Thymus (tissue), 11 donors: ENCODE measurements around the gene GLI2. TPM values are rescaled to one million over a fixed set of nuclear protein-coding genes. Genes with fewer than 3 reads are reported as not detected.

Source experiments
- DNase-seq, 9 donors: peaks; one replicate each; pipeline ENCODE4 v3.0.0-alpha.2; 2013; ENCODE audit warnings: low spot score in 9 of 9, low read depth in 6 of 9, missing footprints in 1 of 9
- H3K27ac ChIP-seq, 2 donors: one replicate each; pipeline ENCODE4 v1.5.1; 2013; ENCODE audit warnings: control low read depth in 1 of 2, low read depth in 1 of 2, low read length in 1 of 2, mild to moderate bottlenecking in 1 of 2, moderate library complexity in 1 of 2
- H3K27me3 ChIP-seq, 2 donors: one replicate each; pipeline ENCODE4 v1.5.1; 2013; ENCODE audit warnings: low read length in 1 of 2; ENCODE audit not compliant: control insufficient read depth in 2 of 2, insufficient read depth in 1 of 2
- H3K36me3 ChIP-seq, 2 donors: one replicate each; pipeline ENCODE4 v1.5.1; 2013; ENCODE audit warnings: low read length in 1 of 2, mild to moderate bottlenecking in 1 of 2, moderate library complexity in 1 of 2; ENCODE audit not compliant: control insufficient read depth in 2 of 2, insufficient read depth in 2 of 2
- H3K4me1 ChIP-seq, 2 donors: one replicate each; pipeline ENCODE4 v1.5.1; 2013; ENCODE audit warnings: low read length in 2 of 2; ENCODE audit not compliant: control insufficient read depth in 2 of 2, insufficient read depth in 2 of 2
- H3K4me3 ChIP-seq, 2 donors: one replicate each; pipeline ENCODE4 v1.5.1; 2013; ENCODE audit warnings: low read length in 2 of 2, control low read depth in 1 of 2, mild to moderate bottlenecking in 1 of 2
- H3K9me3 ChIP-seq, 2 donors: one replicate each; pipeline ENCODE4 v1.5.1; 2013; ENCODE audit warnings: low read length in 1 of 2, mild to moderate bottlenecking in 1 of 2; ENCODE audit not compliant: control insufficient read depth in 2 of 2, insufficient read depth in 1 of 2
- WGBS: extraction: QIAGEN DNeasy Blood & Tissue Kit; methylation state at CpG from one replicate; pipeline ENCODE4 v1.1.7; 2013; 5-methylcytosine and 5-hydroxymethylcytosine counted together
- polyA plus RNA-seq: library from polyadenylated mRNA; stranded (reverse); fragments of 200-250 nt; gene quantifications from one replicate; pipeline ENCODE4 v1.2.3, GENCODE V29; 2013
- total RNA-seq: library from RNA; stranded (reverse); fragments of 120-200 nt; gene quantifications from one replicate; pipeline ENCODE4 v1.2.4, GENCODE V29; 2013
- donor health status: healthy.

GLI2 gene
- total and polyA plus RNA-seq, 2 donors, result 1.3 to 1.8 TPM

DNA sequence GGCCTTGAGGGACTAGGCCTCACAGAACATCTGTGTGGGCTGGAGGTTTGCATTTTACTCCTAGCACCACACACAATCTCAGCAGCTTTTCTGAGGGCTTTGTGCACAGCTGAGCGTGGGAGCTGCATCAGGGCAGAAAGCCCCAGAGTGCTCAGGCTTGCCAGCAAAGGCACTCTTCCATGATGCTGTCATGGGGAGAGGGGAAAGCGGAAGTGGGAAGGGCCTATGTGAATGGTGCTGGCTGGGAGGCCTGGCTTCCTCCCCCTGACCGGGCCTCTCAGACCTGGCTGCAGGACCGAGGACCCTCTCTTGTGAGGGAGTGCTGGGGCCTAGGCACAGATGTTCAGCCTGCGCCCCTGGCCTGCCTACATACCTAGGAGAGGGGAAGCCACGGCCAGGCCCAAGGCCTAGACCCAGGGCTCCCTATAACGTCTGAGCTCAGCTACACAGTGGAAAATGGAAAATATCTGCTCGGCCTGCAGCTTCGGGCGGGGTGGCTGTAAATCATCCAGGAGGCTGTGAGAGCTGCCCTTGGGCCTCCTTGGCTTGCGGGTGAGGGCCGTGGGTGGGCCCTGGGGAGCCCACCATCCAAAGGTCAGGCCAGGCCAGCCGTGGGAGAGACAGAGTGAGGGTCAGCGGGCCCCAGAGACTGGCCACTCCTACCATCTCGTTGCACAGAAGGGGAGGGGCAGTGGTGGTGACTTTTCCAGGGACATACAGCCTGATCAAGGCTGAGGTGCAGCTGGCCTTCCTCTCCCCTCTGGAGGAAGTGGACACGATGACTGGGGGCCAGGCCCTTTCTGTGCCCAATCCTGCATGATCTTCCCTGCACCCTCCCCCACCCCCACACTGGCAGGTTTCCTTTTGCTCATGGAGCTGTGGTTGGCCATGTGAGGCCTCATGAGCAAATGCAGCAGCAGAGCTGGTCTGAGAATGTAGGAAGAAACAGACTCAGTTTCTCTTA lies 22.8 kb downstream of the GLI2 start:
- no peaks in the 10 kb centered on the region for H3K36me3 ChIP-seq
- peak in 1 of 9 donors; percentile 23 for DNase-seq
- H3K9me3 ChIP-seq, result no peaks in the 10 kb centered on the region
- H3K4me1 ChIP-seq, result peaks cover 0 to 28% of the 10 kb centered on the region in 2 donors
- H3K27ac ChIP-seq, result peak overlapping the region; percentile 77 to 83
- no peaks in the 10 kb centered on the region for H3K27me3 ChIP-seq
- no peak overlapping the region for H3K4me3 ChIP-seq
- WGBS, result 84% methylated on average over 16 of the region's 16 CpGs

DNA sequence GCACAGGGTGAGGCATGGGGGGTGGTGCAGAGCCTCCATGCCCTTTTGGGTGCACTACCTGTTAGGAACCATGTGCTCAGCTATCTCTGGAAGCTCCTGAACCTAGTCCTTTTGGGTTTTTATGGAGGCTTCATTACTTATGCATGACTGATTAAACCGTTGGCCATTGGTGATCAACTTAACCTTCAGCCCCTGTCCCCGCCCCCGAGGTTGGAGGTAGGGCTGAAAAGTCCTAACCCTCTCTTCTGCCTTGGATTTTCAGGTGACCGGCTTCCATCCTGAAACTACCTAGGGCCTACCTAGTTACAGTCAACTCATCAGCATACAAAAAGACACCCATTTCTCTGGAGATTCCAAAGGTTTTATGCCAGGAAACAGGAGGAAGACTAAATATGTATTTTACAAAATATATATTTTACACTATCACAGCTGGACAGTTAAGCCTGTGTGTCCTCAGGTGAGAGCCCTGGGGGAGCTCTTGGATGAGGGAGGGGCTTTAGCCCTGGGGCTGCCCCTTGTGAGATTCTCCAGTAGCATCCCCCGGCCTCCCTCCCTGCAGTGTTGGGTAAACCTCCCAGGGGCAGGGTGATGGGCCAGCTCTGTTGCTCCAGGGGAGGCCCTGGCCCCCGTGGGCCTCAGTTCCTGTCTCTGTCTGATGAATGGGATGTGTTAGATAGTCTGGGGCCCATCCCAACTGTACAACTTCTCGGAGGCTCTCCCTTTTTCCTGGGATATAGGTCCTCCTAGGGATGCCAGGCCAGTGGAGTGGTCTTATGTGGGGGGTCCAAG lies 24.1 kb downstream of the GLI2 start:
- peaks cover 0 to 34% of the 10 kb centered on the region in 2 donors for H3K4me1 ChIP-seq
- DNase-seq, result no peak
- no peaks in the 10 kb centered on the region for H3K27me3 ChIP-seq
- H3K9me3 ChIP-seq, result no peaks in the 10 kb centered on the region
- no peak overlapping the region for H3K4me3 ChIP-seq
- H3K27ac ChIP-seq, result no peak overlapping the region
- no peaks in the 10 kb centered on the region for H3K36me3 ChIP-seq
- 91% methylated on average over 7 of the region's 7 CpGs for WGBS

DNA sequence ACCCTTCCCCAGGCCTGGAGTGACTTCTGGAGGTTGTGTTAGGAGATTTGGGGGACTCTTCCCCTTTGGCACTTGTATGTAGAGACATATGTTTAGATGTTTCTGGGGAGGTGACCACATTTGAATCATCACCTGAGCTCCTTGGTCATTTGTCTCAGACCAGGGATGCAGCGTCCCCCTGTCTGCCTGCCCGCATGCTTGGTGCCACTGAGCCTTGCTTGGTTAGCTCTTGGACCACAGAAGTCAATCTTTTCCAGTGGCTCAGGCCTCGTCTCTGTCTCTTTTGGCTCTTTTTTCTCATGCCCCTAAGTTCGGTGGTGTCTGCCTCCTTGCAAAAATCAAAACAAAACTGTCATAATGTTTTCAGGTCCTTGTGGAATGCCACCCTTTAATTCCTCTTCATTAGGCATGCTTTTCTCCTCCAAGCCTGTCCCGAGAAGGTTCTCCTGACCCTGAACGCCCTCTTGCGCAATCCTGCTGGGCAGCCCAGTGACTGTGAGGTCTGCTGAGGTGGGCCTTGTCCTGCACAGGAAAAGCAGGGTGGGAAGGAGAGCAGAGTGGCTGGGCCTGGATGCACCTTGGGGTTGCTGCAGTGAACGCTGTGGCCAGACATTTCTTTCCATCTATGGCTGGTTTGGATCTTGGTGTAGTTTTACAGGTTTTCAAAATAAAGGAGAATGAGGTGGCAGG lies 24.9 kb downstream of the GLI2 start:
- WGBS, result 95% methylated on average over 8 of the region's 8 CpGs
- no peak for DNase-seq
- H3K9me3 ChIP-seq, result no peaks in the 10 kb centered on the region
- H3K4me1 ChIP-seq, result peaks cover 0 to 41% of the 10 kb centered on the region in 2 donors
- H3K27ac ChIP-seq, result no peak overlapping the region
- no peaks in the 10 kb centered on the region for H3K27me3 ChIP-seq
- no peaks in the 10 kb centered on the region for H3K36me3 ChIP-seq
- H3K4me3 ChIP-seq, result no peak overlapping the region

DNA sequence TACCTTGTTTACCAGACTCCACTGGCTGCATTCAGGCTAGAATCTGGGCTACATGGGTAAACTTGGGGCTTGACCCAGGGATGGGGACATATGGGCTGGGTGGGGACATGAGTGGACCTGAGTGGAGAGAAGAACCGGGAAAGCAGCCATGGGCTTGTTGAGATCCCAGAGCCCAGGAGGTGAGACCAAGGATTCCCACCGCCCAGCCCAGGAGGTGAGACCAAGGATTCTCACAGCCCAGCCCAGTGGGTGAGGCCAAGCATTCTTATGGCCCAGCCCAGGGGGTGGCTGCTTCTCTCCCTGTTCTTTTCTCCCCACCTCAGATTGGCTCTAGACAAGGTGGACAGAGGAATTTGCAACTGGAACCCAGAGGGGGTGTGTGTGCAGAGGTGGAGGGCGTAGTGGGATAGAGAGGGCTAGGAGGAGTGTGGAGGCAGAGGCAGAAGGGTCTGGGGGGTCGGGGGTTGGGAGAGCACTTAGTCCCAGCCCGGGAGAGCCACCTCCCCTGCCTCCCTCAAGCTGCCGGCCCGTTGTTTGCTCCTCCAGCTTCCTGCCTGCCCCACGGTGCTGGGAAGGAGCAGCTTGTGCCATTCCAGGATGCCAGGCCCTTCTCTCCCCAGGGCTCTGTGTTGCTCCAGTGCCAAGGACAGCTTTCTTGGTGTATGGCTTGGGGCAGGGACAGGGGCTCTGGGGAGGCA lies 25.6 kb downstream of the GLI2 start:
- H3K27me3 ChIP-seq, result no peaks in the 10 kb centered on the region
- no peak overlapping the region for H3K27ac ChIP-seq
- no peaks in the 10 kb centered on the region for H3K36me3 ChIP-seq
- H3K4me3 ChIP-seq, result no peak overlapping the region
- peaks cover 0 to 46% of the 10 kb centered on the region in 2 donors for H3K4me1 ChIP-seq
- DNase-seq, result no peak
- no peaks in the 10 kb centered on the region for H3K9me3 ChIP-seq
- WGBS, result 94% methylated on average over 8 of the region's 8 CpGs

DNA sequence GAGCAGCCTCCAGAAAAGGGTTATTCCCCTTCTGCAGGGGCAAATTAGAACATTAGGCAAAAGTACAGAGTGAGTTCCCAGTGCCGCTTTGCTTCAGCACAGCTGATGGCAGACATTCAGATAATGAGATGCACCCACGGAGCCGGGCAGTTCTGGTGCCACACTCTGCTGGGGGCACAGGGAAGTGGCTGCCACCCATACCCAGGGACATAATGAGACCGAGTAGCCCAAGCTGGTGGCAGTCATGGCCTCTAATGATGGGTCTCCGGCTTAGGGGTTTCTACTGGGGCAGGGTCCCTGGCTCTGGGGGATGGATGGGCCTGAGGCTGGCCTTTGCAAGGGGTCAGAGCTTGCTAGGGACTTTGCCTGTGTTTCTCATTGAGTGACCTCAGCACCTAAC lies 26.2 kb downstream of the GLI2 start:
- Histone ChIP-seq H3K4me3 (no peak overlapping the region), H3K4me1 (peaks cover 0 to 46% of the 10 kb centered on the region in 2 donors)
- no peak for DNase-seq

DNA sequence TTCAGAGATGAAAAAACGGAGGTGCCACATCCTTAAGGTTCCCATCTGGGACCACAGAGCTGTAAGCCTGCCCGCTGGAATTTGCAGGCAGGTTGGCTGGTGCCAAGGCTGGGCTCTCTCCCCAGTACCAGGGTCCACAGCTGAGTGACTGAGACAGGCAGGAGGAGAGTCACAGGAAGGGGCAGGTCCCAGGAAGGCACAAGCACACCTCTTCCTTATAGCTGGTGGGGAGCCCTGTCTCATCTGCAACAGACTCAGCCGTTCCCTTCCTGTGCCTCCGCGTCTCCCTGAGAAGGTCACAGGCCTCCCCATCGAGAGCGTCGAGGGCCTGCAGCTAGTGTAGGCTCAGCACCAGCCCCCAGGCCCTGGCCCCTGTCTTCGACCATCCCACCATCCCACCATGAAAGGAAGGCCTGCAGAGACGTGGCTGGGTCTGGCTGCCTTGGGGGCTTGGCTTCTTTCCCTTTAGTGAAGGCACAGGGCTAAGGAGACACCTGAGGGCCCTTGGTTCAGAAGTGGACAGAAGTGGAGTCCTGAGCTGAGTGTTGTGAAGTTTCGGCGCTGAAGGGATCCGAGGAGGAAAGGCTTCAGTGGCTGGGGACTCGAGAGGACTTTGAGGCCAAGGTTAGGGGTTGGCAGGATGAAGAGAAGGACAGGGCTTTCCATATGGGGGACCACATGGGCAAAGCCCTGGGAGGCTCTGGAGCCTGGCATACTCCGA lies 26.8 kb downstream of the GLI2 start:
- Histone ChIP-seq H3K4me1 (peaks cover 0 to 49% of the 10 kb centered on the region in 2 donors), H3K27ac (no peak overlapping the region), H3K36me3 (no peaks in the 10 kb centered on the region), H3K9me3 (no peaks in the 10 kb centered on the region), H3K27me3 (no peaks in the 10 kb centered on the region), H3K4me3 (no peak overlapping the region)
- no peak for DNase-seq
- WGBS, result 95% methylated on average over 15 of the region's 15 CpGs

More for the DNA sequence above, 26.2 kb downstream of the GLI2 start:
- Histone ChIP-seq H3K27me3 (no peaks in the 10 kb centered on the region), H3K36me3 (no peaks in the 10 kb centered on the region), H3K9me3 (no peaks in the 10 kb centered on the region), H3K27ac (no peak overlapping the region)
- 95% methylated on average over 5 of the region's 5 CpGs for WGBS

DNA sequence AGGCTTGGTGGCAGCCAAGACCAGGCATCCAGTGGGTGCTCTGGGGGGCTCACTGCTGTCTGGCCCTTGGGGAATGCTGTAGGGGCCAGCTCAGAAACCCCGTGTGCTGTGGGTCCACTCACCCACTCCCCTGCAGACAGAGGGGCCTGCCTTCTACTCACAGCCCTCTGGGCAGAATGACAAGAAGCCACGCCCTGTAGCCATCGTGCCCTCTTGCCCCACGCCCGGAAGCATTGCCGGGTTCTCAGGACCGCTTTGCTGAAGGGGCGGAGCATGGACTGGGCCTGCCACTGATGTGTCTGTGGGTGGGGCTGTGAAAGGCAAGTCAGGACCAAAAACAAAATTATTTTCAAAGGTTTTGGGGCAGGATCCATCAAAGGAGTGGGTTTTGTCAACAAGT lies 27.8 kb downstream of the GLI2 start:
- Histone ChIP-seq H3K4me3 (no peak overlapping the region), H3K9me3 (no peaks in the 10 kb centered on the region), H3K4me1 (peaks cover 0 to 48% of the 10 kb centered on the region in 2 donors), H3K27me3 (no peaks in the 10 kb centered on the region), H3K27ac (no peak overlapping the region), H3K36me3 (no peaks in the 10 kb centered on the region)
- DNase-seq, result no peak
- WGBS, result 95% methylated on average over 8 of the region's 8 CpGs

DNA sequence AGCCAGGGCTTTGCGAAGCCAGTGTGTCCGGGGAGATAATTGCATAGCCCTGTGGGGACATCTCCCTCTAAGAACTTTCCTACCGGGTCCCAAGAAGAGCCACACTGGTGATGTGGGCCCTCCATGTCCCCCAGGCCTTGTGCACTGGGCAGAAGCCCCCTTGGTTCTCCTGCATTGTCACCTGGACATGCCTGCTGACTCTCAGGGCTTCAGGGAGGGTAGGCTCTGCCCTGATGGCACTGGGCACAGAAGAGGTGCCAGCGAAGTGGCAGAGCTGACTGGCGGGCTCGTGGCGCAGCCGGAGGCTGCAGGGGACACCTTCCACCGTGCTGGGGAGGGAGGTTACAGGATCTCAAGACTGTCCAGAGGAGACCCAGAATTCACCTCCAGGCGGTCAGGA lies 28.3 kb downstream of the GLI2 start:
- Histone ChIP-seq H3K27ac (no peak overlapping the region), H3K27me3 (no peaks in the 10 kb centered on the region), H3K4me3 (no peak overlapping the region), H3K9me3 (no peaks in the 10 kb centered on the region), H3K36me3 (no peaks in the 10 kb centered on the region), H3K4me1 (peaks cover 0 to 45% of the 10 kb centered on the region in 2 donors)
- whole genome bisulfite sequencing, result 94% methylated on average over 10 of the region's 10 CpGs
- DNase-seq, result no peak
